ENCODE data around the gene ENOX1. TPM values are rescaled to one million over a fixed set of nuclear protein-coding genes. Genes with fewer than 3 reads are reported as not detected.

Gene ENOX1
- total RNA-seq, 1 donor from 2014 or later, result 0.79 TPM

GRCh38 chr13:43816401-43816889 is 29.7 kb upstream of the ENOX1 start:
- no peak for FAIRE-seq
- H3K27me3 ChIP-seq (ENCODE audit: control insufficient read depth, insufficient read depth, low read length), result no peaks in the 10 kb centered on the region
- no peak overlapping the region for H3K4me3 ChIP-seq (ENCODE audit: low read depth, low read length)
- no peak for TF ChIP-seq CTCF (IDR thresholded peaks at IDR 0.05; ENCODE audit: insufficient read depth, low read length, severe bottlenecking)
- no peaks in the 10 kb centered on the region for H3K36me3 ChIP-seq (ENCODE audit: control insufficient read depth, insufficient read depth, low read length)
- no peak for DNase-seq (ENCODE audit: low read depth)

GRCh38 chr13:43815204-43815603 is 28.4 kb upstream of the ENOX1 start:
- Histone ChIP-seq H3K36me3 (ENCODE audit: control insufficient read depth, insufficient read depth, low read length) (no peaks in the 10 kb centered on the region), H3K4me3 (ENCODE audit: low read depth, low read length) (no peak overlapping the region), H3K27me3 (ENCODE audit: control insufficient read depth, insufficient read depth, low read length) (no peaks in the 10 kb centered on the region)
- FAIRE-seq (no peak), DNase-seq (ENCODE audit: low read depth) (peak; percentile 10)
- no peak for TF ChIP-seq CTCF (IDR thresholded peaks at IDR 0.05; ENCODE audit: insufficient read depth, low read length, severe bottlenecking)

GRCh38 chr13:43808676-43809075 is 21.9 kb upstream of the ENOX1 start:
- Histone ChIP-seq H3K4me3 (ENCODE audit: low read depth, low read length) (no peak overlapping the region), H3K27me3 (ENCODE audit: control insufficient read depth, insufficient read depth, low read length) (no peaks in the 10 kb centered on the region), H3K36me3 (ENCODE audit: control insufficient read depth, insufficient read depth, low read length) (no peaks in the 10 kb centered on the region)
- no peak for DNase-seq (ENCODE audit: low read depth)
- FAIRE-seq, result no peak
- no peak for TF ChIP-seq CTCF (IDR thresholded peaks at IDR 0.05; ENCODE audit: insufficient read depth, low read length, severe bottlenecking)

- no peak for TF ChIP-seq CTCF (IDR thresholded peaks at IDR 0.05; ENCODE audit: insufficient read depth, low read length, severe bottlenecking)
- FAIRE-seq (no peak), DNase-seq (ENCODE audit: low read depth) (no peak)
- H3K36me3 ChIP-seq (ENCODE audit: control insufficient read depth, insufficient read depth, low read length), result no peaks in the 10 kb centered on the region
- H3K27me3 ChIP-seq (ENCODE audit: control insufficient read depth, insufficient read depth, low read length), result no peaks in the 10 kb centered on the region
- no peak overlapping the region for H3K4me3 ChIP-seq (ENCODE audit: low read depth, low read length)
Measured at GRCh38 chr13:43805681-43806128, 18.9 kb upstream of the ENOX1 start.

GRCh38 chr13:43805071-43805468 is 18.3 kb upstream of the ENOX1 start:
- Histone ChIP-seq H3K27me3 (ENCODE audit: control insufficient read depth, insufficient read depth, low read length) (no peaks in the 10 kb centered on the region), H3K4me3 (ENCODE audit: low read depth, low read length) (no peak overlapping the region), H3K36me3 (ENCODE audit: control insufficient read depth, insufficient read depth, low read length) (no peaks in the 10 kb centered on the region)
- FAIRE-seq (peak; percentile 99), DNase-seq (ENCODE audit: low read depth) (peak; percentile 100)
- no peak for TF ChIP-seq CTCF (IDR thresholded peaks at IDR 0.05; ENCODE audit: insufficient read depth, low read length, severe bottlenecking)

- no peak overlapping the region for H3K4me3 ChIP-seq (ENCODE audit: low read depth, low read length)
- DNase-seq (ENCODE audit: low read depth) (peak; percentile 80), FAIRE-seq (no peak)
- H3K27me3 ChIP-seq (ENCODE audit: control insufficient read depth, insufficient read depth, low read length), result no peaks in the 10 kb centered on the region
- H3K36me3 ChIP-seq (ENCODE audit: control insufficient read depth, insufficient read depth, low read length), result no peaks in the 10 kb centered on the region
- peak; percentile 12 for TF ChIP-seq CTCF (IDR thresholded peaks at IDR 0.05; ENCODE audit: insufficient read depth, low read length, severe bottlenecking)
Measured at GRCh38 chr13:43804461-43805070, 17.8 kb upstream of the ENOX1 start.

Measured in bronchial epithelial cell (primary cell).